ENCODE measurements around the gene HIRIP3. TPM values are rescaled to one million over a fixed set of nuclear protein-coding genes. Genes with fewer than 3 reads are reported as not detected.

Gene HIRIP3
- total and polyA plus RNA-seq, 2 experiments from 2014 or later = 22.2 to 26.7 TPM

- no peak for DNase-seq (ENCODE audit: low read depth in 1 of 2, low spot score in 1 of 2)
- H3K4me1 ChIP-seq (ENCODE audit: low read depth) = peaks cover 17% of the 10 kb centered on the region
Measured at GRCh38 chr16:29978564-29979270, 16.7 kb downstream of the HIRIP3 start.

GRCh38 chr16:29978081-29978480 is 17.3 kb downstream of the HIRIP3 start:
- Histone ChIP-seq H3K27ac (no peak overlapping the region), H3K27me3 (no peaks in the 10 kb centered on the region), H3K9me3 (ENCODE audit: low read depth) (no peaks in the 10 kb centered on the region), H3K4me1 (ENCODE audit: low read depth) (peaks cover 17% of the 10 kb centered on the region), H3K4me3 (no peak overlapping the region), H3K36me3 (peaks cover 41% of the 10 kb centered on the region)
- DNase-seq (ENCODE audit: low read depth in 1 of 2, low spot score in 1 of 2) = no peak
- TF ChIP-seq, protein P1, sequence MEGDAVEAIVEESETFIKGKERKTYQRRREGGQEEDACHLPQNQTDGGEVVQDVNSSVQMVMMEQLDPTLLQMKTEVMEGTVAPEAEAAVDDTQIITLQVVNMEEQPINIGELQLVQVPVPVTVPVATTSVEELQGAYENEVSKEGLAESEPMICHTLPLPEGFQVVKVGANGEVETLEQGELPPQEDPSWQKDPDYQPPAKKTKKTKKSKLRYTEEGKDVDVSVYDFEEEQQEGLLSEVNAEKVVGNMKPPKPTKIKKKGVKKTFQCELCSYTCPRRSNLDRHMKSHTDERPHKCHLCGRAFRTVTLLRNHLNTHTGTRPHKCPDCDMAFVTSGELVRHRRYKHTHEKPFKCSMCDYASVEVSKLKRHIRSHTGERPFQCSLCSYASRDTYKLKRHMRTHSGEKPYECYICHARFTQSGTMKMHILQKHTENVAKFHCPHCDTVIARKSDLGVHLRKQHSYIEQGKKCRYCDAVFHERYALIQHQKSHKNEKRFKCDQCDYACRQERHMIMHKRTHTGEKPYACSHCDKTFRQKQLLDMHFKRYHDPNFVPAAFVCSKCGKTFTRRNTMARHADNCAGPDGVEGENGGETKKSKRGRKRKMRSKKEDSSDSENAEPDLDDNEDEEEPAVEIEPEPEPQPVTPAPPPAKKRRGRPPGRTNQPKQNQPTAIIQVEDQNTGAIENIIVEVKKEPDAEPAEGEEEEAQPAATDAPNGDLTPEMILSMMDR (IDR thresholded peaks at IDR 0.05; ENCODE audit: low read depth, low read length) = no peak

More at GRCh38 chr16:29978564-29979270, 16.7 kb downstream of the HIRIP3 start:
- TF ChIP-seq, protein P1 (IDR thresholded peaks at IDR 0.05; ENCODE audit: low read depth, low read length) = no peak
- Histone ChIP-seq H3K36me3 (peaks cover 47% of the 10 kb centered on the region), H3K27ac (no peak overlapping the region), H3K27me3 (no peaks in the 10 kb centered on the region), H3K4me3 (no peak overlapping the region), H3K9me3 (ENCODE audit: low read depth) (no peaks in the 10 kb centered on the region)

GRCh38 chr16:29977063-29977825 is 18.2 kb downstream of the HIRIP3 start:
- TF ChIP-seq, protein P1 (IDR thresholded peaks at IDR 0.05; ENCODE audit: low read depth, low read length) = no peak
- Histone ChIP-seq H3K27ac (no peak overlapping the region), H3K27me3 (no peaks in the 10 kb centered on the region), H3K36me3 (peaks cover 33% of the 10 kb centered on the region), H3K4me1 (ENCODE audit: low read depth) (peaks cover 17% of the 10 kb centered on the region), H3K4me3 (no peak overlapping the region), H3K9me3 (ENCODE audit: low read depth) (no peaks in the 10 kb centered on the region)
- DNase-seq (ENCODE audit: low read depth in 1 of 2, low spot score in 1 of 2) = no peak

DNA sequence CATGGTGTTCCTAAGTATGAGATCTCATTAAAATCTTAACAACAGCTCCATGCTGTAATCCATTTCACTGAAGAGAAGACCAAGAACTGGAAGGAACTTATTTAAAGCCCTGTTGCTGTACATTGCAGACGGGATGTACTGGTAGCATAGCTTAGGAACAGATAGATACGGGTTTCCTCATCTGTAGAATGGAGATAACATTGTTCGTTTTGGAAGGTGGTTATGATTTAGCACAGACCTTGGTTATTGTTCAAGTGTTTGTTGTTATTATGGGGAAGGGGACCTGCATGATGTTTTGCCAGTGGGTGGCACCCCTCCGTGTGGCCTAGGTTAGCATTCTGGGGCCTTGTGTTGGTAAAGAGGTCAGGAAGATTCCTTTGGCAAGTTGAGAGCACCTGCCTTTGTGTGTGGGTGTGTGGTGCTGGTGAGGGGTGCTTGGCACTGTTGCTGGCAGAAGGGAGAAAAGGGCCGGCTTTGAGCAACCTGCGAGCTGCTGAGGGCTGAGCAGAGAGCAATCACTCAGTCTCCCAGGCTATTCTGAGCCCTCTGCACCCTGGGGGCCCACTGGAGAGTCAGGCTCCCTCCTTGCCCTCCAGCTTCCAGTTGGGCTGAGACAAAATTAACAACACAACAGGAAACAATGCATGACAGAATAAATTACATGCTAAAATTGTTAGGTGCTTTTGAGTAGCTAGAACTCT is 19.5 kb downstream of the HIRIP3 start:
- Histone ChIP-seq H3K27me3 (no peaks in the 10 kb centered on the region), H3K36me3 (peaks cover 20% of the 10 kb centered on the region), H3K9me3 (ENCODE audit: low read depth) (no peaks in the 10 kb centered on the region), H3K4me3 (no peak overlapping the region), H3K27ac (peak overlapping the region; percentile 74), H3K4me1 (ENCODE audit: low read depth) (peaks cover 17% of the 10 kb centered on the region)
- peak in 1 of 2 donors; percentile 34 for DNase-seq (ENCODE audit: low read depth in 1 of 2, low spot score in 1 of 2)
- TF ChIP-seq, protein P1 (IDR thresholded peaks at IDR 0.05; ENCODE audit: low read depth, low read length) = no peak

DNA sequence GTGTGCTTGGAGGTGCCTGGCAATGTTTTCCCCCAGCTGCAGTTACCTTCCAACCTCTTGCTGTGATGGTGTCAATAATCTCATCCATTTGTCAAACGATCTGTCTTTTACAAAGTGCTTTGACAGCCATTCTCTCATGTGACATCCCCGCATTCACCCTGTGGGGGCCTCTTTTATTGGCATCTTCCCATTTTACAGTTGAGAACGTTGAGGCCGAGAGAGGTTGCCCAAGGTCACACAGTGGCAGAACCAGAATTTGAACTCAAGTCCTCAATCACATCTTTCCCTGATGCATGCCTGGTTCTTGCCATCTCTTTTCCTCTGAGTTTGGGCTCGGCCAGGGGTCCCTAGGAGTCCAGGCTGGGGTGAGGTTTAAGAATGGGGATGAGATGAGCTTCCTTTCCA is 20.3 kb downstream of the HIRIP3 start:
- Histone ChIP-seq H3K4me1 (ENCODE audit: low read depth) (peaks cover 17% of the 10 kb centered on the region), H3K9me3 (ENCODE audit: low read depth) (no peaks in the 10 kb centered on the region), H3K27me3 (no peaks in the 10 kb centered on the region), H3K36me3 (peaks cover 13% of the 10 kb centered on the region), H3K27ac (no peak overlapping the region), H3K4me3 (peak overlapping the region; percentile 64)
- no peak for DNase-seq (ENCODE audit: low read depth in 1 of 2, low spot score in 1 of 2)
- TF ChIP-seq, protein P1 (IDR thresholded peaks at IDR 0.05; ENCODE audit: low read depth, low read length) = no peak
